Muscle layer of duodenum (tissue), 2 donors: Measurements from ENCODE around the gene ARHGAP4.

Experiments
- H3K27ac ChIP-seq: one replicate; pipeline ENCODE4 v1.7.0; 2013; ENCODE audit warnings: mild to moderate bottlenecking, low read length
- H3K27me3 ChIP-seq: one replicate; pipeline ENCODE4 v1.7.0; 2013; ENCODE audit warnings: low read depth, mild to moderate bottlenecking, control low read depth, low read length
- H3K36me3 ChIP-seq, 2 donors: one replicate each; pipeline ENCODE4 v1.7.0; 2013; ENCODE audit warnings: low read length in 2 of 2, control low read depth in 1 of 2, mild to moderate bottlenecking in 1 of 2; ENCODE audit not compliant: insufficient read depth in 2 of 2, control insufficient read depth in 1 of 2
- H3K4me1 ChIP-seq, 2 donors: one replicate each; pipeline ENCODE4 v1.7.0; 2013; ENCODE audit warnings: low read length in 2 of 2, mild to moderate bottlenecking in 2 of 2, control low read depth in 1 of 2, moderate library complexity in 1 of 2; ENCODE audit not compliant: insufficient read depth in 2 of 2, control insufficient read depth in 1 of 2
- H3K4me3 ChIP-seq, 2 donors: one replicate each; pipeline ENCODE4 v1.7.0; 2013; ENCODE audit warnings: low read length in 2 of 2, low read depth in 1 of 2, mild to moderate bottlenecking in 1 of 2
- H3K9me3 ChIP-seq, 2 donors: one replicate each; pipeline ENCODE4 v1.7.0; 2013; ENCODE audit warnings: low read length in 2 of 2, control low read depth in 1 of 2, mild to moderate bottlenecking in 1 of 2; ENCODE audit not compliant: control insufficient read depth in 1 of 2
- donor health status: healthy.

ARHGAP4 gene

DNA sequence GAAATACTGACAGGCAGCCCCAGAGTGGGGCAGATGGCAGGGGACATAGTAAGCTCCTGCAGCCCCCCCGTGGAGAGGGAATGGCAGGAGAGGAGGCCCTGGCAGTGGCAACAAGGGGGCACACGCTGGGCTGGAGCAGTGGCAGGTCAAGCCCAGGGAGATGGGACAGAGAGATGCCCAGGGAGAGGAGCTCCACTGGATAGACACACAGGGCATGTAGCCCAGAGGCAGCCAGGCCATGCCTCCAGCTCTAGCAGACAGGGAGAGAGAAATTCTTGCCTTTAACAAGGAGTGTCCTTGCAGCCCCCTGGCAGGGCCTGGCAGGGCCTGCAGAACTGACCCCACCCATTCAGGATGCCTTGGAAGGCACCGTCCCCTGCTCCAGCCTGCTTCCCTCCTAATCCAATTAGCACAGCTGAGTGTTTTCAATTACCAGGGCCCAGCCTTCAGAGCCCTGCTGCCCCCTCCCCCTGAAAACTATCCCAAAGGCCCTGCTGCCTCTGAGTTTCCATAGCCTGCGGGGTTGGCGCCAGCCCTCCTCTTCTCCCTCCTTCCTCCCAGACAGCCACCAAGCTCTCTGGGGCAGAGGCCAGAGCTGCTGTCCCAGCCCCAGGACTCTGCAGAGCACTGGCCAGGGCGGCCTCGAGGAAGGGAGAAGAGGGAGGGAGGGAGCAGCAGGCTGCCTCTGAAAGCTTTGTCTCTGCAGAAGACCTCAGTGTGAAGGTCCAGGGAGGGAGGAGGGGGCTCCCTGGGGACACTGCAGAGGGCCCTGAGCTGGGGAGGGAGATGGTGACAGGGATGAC is 52.6 kb downstream of the ARHGAP4 start:
- Histone ChIP-seq H3K4me3 (no peak overlapping the region), H3K27me3 (no peaks in the 10 kb centered on the region), H3K27ac (no peak overlapping the region), H3K36me3 (no peaks in the 10 kb centered on the region), H3K4me1 (no peaks in the 10 kb centered on the region), H3K9me3 (no peaks in the 10 kb centered on the region)

DNA sequence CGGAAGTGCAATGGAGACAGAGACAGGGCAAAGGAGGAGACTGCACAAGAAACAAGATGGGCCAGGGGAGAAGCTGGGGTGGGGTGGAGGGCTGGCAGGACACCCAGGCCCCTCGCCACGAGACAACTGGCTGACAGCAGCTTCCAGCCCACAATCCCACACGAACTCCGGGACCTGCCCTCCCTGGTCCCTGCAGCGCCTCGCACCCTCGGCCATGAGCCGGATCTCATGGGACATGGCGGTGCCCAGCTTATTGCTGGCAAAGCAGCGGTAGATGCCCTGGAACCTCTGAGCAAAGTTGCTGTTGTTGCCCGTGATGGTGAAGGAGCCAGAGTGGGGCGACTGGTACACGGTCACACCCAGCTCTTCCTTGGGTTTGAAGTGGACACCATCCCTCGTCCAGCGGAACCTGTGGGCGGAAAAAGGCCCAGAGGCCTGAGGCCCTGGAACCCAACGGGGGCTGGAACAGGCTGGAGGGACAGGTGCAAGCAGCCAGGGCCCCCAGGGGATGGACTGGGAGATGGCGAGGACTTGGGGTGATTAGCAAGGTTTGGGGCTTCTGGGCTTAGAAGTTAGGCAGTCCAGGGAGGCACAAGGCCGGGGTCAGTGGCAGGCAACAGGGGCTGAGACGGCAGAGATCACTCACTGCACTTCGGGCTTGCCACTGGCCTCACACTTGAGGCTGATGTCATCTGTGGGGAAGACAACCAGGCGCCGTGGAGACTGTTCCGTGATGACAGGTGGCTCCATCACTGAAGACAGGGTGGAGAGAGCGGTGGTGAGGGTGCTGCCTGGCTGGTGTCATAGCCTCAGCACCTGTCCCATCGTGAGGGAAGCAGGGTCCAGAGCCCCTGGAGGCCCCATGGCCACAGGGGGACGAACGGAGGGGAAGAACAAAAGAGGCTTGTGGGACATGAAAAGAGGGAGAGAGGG is 53.9 kb downstream of the ARHGAP4 start:
- Histone ChIP-seq H3K27me3 (no peaks in the 10 kb centered on the region), H3K4me3 (no peak overlapping the region), H3K4me1 (no peaks in the 10 kb centered on the region), H3K36me3 (no peaks in the 10 kb centered on the region), H3K27ac (no peak overlapping the region), H3K9me3 (no peaks in the 10 kb centered on the region)

DNA sequence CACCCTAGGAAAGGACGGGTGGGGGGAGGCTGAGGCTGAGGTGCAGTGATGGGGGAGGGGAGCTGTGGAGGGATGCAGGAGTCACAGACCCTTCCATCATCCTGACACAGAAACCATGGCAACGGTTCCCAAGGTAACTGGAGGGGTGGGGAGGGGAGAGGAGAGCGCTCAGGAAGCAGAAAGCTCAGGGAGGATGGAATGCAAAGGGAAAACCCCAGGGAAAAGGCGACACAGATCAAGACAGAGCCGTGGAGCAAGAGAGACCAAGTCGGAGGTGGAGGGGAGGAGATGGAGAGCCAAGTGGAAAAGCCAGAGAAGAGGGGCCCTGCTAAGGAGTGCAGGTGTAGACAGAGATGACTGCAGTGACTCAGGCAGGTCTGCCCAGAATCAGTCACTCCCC is 54.6 kb downstream of the ARHGAP4 start:
- Histone ChIP-seq H3K4me1 (no peaks in the 10 kb centered on the region), H3K36me3 (no peaks in the 10 kb centered on the region), H3K27ac (no peak overlapping the region), H3K27me3 (no peaks in the 10 kb centered on the region), H3K4me3 (no peak overlapping the region), H3K9me3 (no peaks in the 10 kb centered on the region)

DNA sequence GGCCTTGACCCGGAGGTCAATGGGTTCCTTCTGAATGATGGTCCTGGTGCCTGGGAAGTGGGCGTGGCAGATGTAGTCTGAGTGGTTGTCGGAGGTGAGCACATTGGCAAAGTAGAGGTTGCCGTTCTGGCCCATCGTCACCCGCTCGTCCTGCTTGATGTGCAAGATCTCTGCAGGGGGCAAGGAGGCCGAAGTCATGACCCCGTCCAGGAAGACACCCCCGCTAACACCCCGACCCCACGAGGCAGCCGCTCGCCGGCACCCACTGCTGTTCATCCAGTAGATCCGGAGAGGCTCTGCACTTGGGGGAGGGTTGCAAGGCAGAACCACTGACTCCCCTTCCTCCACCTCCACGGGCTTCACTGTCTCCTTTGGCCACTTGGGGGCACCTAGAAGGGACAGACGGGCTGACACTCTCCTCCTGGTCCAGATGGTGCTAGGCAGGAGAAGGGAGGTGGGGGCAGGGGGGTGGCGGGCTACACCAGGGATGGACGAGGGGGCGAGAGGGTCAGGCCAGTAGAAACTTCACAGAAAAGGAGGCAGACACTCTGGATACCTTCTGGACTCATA is 55.2 kb downstream of the ARHGAP4 start:
- H3K27ac ChIP-seq, result no peak overlapping the region

DNA sequence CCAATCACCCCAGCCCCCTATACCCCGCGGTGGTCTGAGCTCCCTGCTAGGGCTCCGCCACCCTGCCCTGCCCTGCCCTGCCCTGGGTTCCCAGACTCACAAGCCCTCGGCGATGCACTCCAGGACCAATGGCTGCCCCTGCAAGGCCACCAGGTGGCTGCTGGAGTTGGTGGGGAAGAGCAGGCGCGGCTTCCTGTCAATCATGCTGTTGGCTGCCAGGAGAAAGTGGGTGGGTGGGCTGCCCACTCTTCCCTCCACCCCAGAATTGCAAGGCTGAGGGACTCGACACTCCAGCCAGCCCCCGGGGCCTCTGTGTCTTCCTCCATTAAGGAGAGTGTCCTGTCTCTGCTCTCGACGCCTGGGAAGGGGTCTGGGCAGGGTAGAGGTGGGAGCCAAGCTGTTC is 55.8 kb downstream of the ARHGAP4 start:
- H3K9me3 ChIP-seq, result no peaks in the 10 kb centered on the region
- no peak overlapping the region for H3K4me3 ChIP-seq
- no peaks in the 10 kb centered on the region for H3K36me3 ChIP-seq
- no peaks in the 10 kb centered on the region for H3K4me1 ChIP-seq
- no peak overlapping the region for H3K27ac ChIP-seq
- H3K27me3 ChIP-seq, result no peaks in the 10 kb centered on the region

More for the DNA sequence above, 55.2 kb downstream of the ARHGAP4 start:
- Histone ChIP-seq H3K36me3 (no peaks in the 10 kb centered on the region), H3K9me3 (no peaks in the 10 kb centered on the region), H3K4me1 (no peaks in the 10 kb centered on the region), H3K27me3 (no peaks in the 10 kb centered on the region), H3K4me3 (no peak overlapping the region)

GRCh38 chrX:153869473-153870287 is 56.4 kb downstream of the ARHGAP4 start:
- Histone ChIP-seq H3K27me3 (no peaks in the 10 kb centered on the region), H3K9me3 (no peaks in the 10 kb centered on the region), H3K4me1 (no peaks in the 10 kb centered on the region), H3K36me3 (no peaks in the 10 kb centered on the region), H3K4me3 (no peak overlapping the region), H3K27ac (no peak overlapping the region)

GRCh38 chrX:153868576-153869472 is 57.2 kb downstream of the ARHGAP4 start:
- H3K27me3 ChIP-seq, result no peaks in the 10 kb centered on the region
- H3K36me3 ChIP-seq, result no peaks in the 10 kb centered on the region
- H3K27ac ChIP-seq, result no peak overlapping the region
- no peaks in the 10 kb centered on the region for H3K4me1 ChIP-seq
- H3K4me3 ChIP-seq, result no peak overlapping the region
- H3K9me3 ChIP-seq, result no peaks in the 10 kb centered on the region

GRCh38 chrX:153867671-153868070 is 58.4 kb downstream of the ARHGAP4 start:
- no peaks in the 10 kb centered on the region for H3K27me3 ChIP-seq
- H3K9me3 ChIP-seq, result no peaks in the 10 kb centered on the region
- no peaks in the 10 kb centered on the region for H3K4me1 ChIP-seq
- H3K36me3 ChIP-seq, result no peaks in the 10 kb centered on the region
- no peak overlapping the region for H3K4me3 ChIP-seq
- H3K27ac ChIP-seq, result no peak overlapping the region

- no peaks in the 10 kb centered on the region for H3K9me3 ChIP-seq
- no peak overlapping the region for H3K27ac ChIP-seq
- no peaks in the 10 kb centered on the region for H3K27me3 ChIP-seq
- H3K4me3 ChIP-seq, result no peak overlapping the region
- no peaks in the 10 kb centered on the region for H3K4me1 ChIP-seq
- H3K36me3 ChIP-seq, result no peaks in the 10 kb centered on the region
These were observed 58.9 kb downstream of the ARHGAP4 start for GRCh38 chrX:153867139-153867538.

GRCh38 chrX:153866302-153867019 is 59.6 kb downstream of the ARHGAP4 start:
- no peaks in the 10 kb centered on the region for H3K36me3 ChIP-seq
- no peaks in the 10 kb centered on the region for H3K27me3 ChIP-seq
- H3K9me3 ChIP-seq, result no peaks in the 10 kb centered on the region
- no peak overlapping the region for H3K4me3 ChIP-seq
- no peaks in the 10 kb centered on the region for H3K4me1 ChIP-seq
- no peak overlapping the region for H3K27ac ChIP-seq
